BE2C (cell line): Measurements from ENCODE around the gene TMEM220.
"Not testable (repeated sequence)": the region's sequence is repeated elsewhere in the genome, so short reads cannot be mapped to it uniquely, and the experiment has no call there.

ENCODE experiments used
- DNase-seq: peaks from one replicate; pipeline ENCODE4 v3.0.0-alpha.2; 2020
- H3K27me3 ChIP-seq: fragments of 250-450 bp; sonication (Bioruptor Pico); 2 replicates; pipeline ENCODE4 v1.5.1; 2020; ENCODE audit warnings: mild to moderate bottlenecking
- H3K36me3 ChIP-seq: fragments of 250-450 bp; sonication (Bioruptor Pico); 2 replicates; pipeline ENCODE4 v1.5.1; 2020; ENCODE audit warnings: mild to moderate bottlenecking
- H3K4me1 ChIP-seq: fragments of 250-450 bp; sonication (Bioruptor Pico); 2 replicates; pipeline ENCODE4 v1.5.1; 2020
- H3K4me3 ChIP-seq: 2 replicates; pipeline ENCODE4 v1.5.1; 2011; ENCODE audit warnings: low read depth, low read length
- H3K9me3 ChIP-seq: fragments of 250-450 bp; sonication (Bioruptor Pico); 2 replicates; pipeline ENCODE4 v1.5.1; 2020
- TF ChIP-seq, protein P1 (sequence below): IDR thresholded peaks from 2 replicates; pipeline ENCODE4 v1.5.1; 2012; ENCODE audit warnings: mild to moderate bottlenecking, low read depth, low read length

TMEM220 gene

DNA sequence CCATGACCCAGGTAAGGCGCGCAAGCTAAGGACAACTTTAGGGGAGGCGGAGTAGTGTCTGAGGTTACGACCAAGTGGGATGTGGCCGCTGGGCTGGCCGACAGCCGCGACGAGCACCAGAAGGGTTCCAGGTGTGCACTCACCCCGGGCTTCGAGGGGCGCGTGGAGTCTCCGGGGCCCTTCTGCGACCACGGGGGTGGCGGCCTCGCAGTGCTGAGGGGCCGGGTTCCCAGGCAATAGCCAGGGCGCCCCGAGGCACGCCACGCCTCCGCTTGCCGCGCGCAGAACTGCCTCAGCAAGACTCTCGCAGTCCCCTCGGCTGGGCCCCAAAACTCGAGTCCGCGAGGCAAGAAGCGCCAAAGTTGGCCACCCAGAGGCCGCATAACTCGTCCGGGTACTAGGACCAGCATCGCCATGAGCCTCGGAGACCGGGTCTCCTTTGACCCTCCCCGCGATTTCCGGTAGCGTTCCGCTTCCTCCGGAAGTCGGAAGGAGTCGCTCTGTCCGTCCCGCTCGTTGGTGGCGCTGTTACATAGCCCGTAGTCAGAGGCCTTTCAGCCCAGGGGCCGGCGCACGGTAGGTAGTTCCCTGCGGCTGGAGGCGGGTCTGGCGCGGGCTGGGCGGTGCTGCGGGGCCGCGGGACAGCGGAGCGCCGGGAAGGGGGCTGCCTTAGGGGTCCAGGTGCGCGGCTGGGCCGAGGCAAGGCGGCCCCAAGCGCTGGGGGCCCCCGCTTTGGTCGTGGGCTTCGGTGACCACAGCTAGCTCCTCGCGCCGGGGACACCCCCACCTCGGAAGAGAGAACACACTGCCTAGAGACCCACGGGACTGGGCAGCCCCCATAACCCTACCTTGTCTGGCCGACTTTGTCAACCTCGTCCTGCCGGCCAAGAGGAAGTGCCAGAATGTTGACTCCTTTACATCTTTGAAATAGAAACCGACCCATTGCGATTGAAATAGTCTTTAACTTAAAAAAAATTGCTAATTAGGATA is 32.4 kb downstream of the TMEM220 start, which contains the start of the genes ADPRM and SCO1:
Gene ADPRM (plus strand): TSS at position 503 of the 990 bp plus-strand sequence. CDS start 7,333 bp downstream, outside the sequence.
Gene SCO1 (minus strand): TSS at position 442 of the 990 bp plus-strand sequence. CDS start 26 bp downstream, at position 416.
- peak; percentile 89 for DNase-seq
- TF ChIP-seq, protein P1, sequence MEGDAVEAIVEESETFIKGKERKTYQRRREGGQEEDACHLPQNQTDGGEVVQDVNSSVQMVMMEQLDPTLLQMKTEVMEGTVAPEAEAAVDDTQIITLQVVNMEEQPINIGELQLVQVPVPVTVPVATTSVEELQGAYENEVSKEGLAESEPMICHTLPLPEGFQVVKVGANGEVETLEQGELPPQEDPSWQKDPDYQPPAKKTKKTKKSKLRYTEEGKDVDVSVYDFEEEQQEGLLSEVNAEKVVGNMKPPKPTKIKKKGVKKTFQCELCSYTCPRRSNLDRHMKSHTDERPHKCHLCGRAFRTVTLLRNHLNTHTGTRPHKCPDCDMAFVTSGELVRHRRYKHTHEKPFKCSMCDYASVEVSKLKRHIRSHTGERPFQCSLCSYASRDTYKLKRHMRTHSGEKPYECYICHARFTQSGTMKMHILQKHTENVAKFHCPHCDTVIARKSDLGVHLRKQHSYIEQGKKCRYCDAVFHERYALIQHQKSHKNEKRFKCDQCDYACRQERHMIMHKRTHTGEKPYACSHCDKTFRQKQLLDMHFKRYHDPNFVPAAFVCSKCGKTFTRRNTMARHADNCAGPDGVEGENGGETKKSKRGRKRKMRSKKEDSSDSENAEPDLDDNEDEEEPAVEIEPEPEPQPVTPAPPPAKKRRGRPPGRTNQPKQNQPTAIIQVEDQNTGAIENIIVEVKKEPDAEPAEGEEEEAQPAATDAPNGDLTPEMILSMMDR = peak; percentile 33; the same call in 1 of the 2 replicates
- Histone ChIP-seq H3K4me3 (peak within 1 kb of the TSS; percentile 70), H3K36me3 (no peaks in the 10 kb centered on the region), H3K4me1 (no peaks in the 10 kb centered on the region), H3K27me3 (no peaks in the 10 kb centered on the region), H3K9me3 (no peaks in the 10 kb centered on the region)

DNA sequence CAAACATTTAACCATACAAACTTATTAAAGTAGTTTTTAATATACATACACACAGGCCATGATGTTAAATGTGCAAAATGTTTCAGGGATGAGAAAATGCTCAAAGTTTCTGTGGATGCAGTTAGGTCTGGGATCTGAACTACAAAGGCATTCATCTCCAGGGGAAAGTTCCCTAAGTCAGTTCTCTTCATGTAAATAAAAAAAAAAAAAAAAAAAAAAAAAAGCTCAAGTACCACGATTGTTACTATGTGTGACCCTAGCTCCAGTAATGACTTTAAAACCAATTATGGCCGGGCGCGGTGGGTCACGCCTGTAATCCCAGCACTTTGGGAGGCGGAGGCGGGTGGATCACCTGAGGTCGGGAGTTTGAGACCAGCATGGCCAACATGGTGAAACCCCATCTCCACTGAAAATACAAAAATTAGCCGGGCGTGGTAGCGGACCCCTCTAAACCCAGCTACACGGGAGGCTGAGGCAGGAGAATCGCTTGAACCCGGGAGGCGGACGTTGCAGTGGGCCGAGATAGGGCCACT is 33.9 kb downstream of the TMEM220 start:
- not testable (repeated sequence) for H3K36me3 ChIP-seq, DNase-seq, H3K4me3 ChIP-seq, H3K4me1 ChIP-seq, H3K27me3 ChIP-seq, H3K9me3 ChIP-seq

DNA sequence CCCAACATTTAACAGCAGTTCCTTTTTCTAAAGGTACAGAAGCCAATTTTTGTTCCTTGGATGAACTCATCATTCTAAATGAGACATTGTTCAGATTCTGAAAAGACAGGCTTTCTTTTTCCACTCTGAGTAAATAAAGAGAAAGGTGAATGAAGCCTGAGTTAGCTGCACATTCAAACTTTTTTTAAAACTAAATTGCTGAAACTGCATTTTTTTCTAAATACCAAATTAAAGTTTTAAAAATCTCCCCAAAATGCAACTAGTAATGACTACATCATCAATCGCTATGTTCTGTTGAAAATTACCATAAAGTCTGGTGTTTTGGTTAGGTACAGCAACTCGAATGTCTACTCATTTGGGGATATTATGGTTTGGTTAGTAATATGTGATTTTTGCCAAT is 42.3 kb downstream of the TMEM220 start:
- H3K4me1 ChIP-seq = no peaks in the 10 kb centered on the region
- H3K27me3 ChIP-seq = no peaks in the 10 kb centered on the region
- H3K4me3 ChIP-seq = no peak overlapping the region
- no peak for DNase-seq
- TF ChIP-seq, protein P1 = no peak
- H3K36me3 ChIP-seq = peaks cover 15% of the 10 kb centered on the region
- no peaks in the 10 kb centered on the region for H3K9me3 ChIP-seq

DNA sequence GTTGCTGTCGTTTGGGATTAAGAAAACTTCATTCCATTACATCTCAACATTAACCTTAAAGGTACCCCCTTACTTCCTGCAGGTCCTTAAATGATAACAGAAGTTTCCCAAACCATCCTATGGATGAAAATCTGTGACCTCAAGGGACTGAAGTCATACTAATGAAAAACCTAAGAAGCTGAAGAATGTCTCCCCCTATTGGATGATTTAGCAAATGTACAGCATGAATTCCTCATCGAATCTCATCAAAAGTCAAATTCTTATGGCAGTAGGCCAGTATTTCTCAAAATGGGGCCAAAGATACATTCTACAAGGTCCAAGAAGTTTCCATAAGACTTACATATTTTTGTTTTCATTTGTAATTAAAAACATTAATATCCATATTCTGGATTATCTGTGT is 46.0 kb downstream of the TMEM220 start:
- no peak for DNase-seq
- Histone ChIP-seq H3K36me3 (peaks cover 10% of the 10 kb centered on the region), H3K4me1 (no peaks in the 10 kb centered on the region), H3K9me3 (no peaks in the 10 kb centered on the region), H3K27me3 (no peaks in the 10 kb centered on the region), H3K4me3 (no peak overlapping the region)
- TF ChIP-seq, protein P1 = peak; percentile 58

DNA sequence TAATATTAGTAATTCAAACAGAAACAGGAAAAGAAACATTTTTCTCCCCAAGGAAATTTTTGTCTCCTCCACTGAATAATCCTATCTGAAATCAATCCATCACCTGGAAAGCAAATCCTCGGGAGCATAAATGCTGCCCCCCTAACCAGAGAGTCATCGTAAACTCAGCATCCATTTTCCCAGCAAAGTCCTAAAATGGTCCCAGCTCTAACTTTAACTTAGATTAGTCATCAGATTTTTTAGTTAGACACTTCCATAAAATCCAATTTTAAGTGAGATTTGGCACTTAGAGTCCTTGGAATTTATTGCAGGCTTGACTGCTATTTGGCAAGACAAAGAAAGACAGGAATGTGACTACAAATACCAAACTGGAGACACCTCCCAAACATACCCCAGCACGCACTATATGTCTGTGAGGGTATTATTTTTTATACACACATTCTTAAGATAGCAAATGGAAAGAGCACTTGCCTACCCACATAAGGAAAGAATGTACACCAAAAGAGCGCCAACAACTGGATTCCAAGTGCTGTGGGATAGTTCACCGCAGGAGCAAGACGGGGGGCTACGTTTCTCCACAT is 47.9 kb downstream of the TMEM220 start:
- Histone ChIP-seq H3K27me3 (no peaks in the 10 kb centered on the region), H3K36me3 (peaks cover 10% of the 10 kb centered on the region), H3K4me3 (no peak overlapping the region), H3K4me1 (no peaks in the 10 kb centered on the region), H3K9me3 (no peaks in the 10 kb centered on the region)
- TF ChIP-seq, protein P1 = no peak
- DNase-seq = no peak

DNA sequence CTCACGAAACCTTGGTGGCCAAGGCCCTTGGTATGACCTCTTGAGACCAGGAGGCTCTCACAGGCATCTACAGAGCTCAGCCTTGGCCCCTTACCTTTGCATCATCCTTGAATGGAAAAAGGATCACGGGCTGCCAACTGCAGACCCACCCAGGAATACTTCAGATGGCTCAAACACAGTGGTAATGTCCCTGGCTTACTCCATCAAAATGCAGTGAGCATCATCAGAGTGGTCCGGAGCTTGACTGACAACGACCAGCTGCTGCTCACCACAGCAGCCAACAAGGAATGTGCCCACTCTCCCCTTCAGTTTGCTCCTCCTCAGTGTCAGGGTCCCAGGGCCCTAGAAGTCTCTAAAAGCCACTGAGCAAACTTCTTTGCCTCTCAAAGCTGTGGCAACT is 55.1 kb downstream of the TMEM220 start:
- TF ChIP-seq, protein P1 = no peak
- Histone ChIP-seq H3K9me3 (no peaks in the 10 kb centered on the region), H3K36me3 (no peaks in the 10 kb centered on the region), H3K4me3 (no peak overlapping the region), H3K27me3 (no peaks in the 10 kb centered on the region), H3K4me1 (no peaks in the 10 kb centered on the region)
- DNase-seq = no peak
